CD4-positive, alpha-beta T cell treated with Interleukin-1 beta for 1 hour (primary cell): ENCODE measurements around the gene CYP1B1.
"Not testable (repeated sequence)": the region's sequence is repeated elsewhere in the genome, so short reads cannot be mapped to it uniquely, and the experiment has no call there.

Experiments
- DNase-seq, 2 donors: peaks; one replicate each; pipeline ENCODE4 v3.0.0-alpha.2; 2020 to 2022

Gene CYP1B1

GRCh38 chr2:38098421-38099098, 22.6 kb upstream of the CYP1B1 start:
- no peak for DNase-seq

DNA sequence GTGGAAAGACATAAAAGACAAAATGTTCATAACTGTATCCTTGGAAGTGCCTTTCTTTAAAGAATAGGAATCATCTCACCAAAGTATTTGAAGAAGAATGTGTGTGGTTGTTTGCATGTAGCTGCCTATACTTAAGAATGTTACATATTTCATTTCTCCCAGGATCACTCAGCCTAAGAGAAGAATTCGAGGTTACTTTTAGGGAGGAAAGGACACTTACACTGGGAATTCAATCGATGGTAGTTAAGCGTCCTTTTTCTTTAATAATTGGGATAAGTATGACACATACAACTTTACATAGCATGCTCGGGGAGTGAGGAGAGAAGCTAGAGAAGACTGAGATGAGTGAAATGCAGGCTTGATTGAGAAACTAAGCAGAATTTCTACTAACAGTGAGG, 22.0 kb upstream of the CYP1B1 start:
- DNase-seq = no peak

GRCh38 chr2:38097258-38097987, 21.5 kb upstream of the CYP1B1 start:
- DNase-seq = no peak

DNA sequence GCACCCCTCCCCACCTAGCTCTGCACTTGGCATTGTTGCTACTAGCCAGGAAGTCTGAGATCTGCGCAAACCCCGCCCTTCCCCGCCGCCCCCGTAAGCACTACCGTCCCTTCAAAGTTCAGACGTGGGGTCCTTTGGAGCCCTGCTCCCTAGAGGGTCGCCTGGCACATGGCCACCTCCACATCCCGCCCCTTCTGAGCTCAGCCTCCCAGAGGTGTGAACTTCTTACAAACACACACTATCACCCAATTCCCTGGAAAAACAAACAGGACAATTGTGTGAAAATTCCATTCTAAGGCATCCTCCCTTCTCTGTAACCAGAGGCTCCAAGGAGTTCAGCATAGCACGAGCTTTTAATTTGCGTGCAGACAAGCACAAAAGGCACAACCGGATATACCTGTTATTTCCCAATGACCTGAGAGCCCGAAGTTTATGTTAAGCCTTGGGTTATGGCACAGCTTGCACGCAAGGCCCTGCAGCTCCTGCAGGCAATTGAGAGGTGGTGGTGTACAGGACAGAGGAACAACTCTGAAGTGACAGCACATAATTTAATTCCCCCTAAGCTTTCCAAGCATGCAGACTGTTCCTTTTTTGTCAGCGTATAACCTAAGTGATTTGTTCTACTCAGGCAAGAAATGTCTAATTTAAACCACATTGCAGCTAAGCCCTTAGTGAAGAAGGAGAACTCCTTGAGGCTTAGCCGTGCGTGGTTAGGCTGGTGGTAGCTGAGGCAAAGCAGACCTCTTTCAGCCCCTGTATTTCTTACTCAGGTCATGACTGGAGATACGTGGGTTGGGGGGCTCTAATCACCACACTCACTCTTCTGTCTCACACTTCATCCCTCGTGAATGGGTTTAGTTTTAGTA, 20.3 kb upstream of the CYP1B1 start:
- no peak for DNase-seq

DNA sequence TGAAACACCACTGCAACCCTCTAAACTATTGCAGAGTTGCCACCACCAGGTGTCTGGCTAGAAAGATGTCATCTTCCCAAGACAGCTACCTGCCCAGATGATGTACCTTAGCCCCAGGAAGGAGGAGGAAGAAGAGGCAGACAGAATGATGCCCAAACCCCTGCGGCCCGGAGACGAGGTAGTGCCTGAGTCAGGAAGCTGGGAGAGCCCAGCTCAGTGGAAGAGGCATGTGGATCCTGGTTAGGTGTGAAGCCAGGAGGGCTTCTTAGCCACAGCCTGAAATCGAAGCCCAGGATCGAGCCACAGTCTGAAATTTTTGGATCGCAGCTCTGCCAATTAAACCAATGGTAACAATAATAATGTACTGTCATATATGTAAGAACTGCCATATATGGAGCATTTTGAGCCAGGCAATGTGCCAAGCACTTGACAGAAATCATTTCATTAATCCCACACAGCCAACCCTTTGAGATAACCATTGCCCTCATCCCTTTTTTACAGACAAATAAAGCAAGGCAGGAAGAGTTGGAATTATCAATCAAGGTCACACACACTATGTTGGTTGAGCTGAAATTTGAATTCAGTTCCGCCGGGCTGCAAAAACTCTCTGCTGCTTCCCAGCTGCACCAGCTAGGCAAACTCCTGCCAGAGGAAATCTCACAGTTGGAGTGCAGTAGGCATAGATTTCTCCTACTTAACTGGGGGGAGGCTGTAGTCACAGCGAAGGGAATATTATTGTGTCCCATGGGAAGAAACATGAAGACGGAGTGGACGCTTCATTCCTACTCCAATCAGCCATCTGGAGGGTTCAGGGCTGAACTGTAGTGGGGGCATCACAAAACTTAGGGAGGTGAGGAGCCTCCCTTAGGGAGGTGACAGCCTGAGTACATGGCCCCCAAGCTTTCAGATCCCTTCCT, 19.4 kb upstream of the CYP1B1 start:
- DNase-seq = no peak

- DNase-seq = no peak
These were observed 17.7 kb upstream of the CYP1B1 start for GRCh38 chr2:38093527-38094165.

DNA sequence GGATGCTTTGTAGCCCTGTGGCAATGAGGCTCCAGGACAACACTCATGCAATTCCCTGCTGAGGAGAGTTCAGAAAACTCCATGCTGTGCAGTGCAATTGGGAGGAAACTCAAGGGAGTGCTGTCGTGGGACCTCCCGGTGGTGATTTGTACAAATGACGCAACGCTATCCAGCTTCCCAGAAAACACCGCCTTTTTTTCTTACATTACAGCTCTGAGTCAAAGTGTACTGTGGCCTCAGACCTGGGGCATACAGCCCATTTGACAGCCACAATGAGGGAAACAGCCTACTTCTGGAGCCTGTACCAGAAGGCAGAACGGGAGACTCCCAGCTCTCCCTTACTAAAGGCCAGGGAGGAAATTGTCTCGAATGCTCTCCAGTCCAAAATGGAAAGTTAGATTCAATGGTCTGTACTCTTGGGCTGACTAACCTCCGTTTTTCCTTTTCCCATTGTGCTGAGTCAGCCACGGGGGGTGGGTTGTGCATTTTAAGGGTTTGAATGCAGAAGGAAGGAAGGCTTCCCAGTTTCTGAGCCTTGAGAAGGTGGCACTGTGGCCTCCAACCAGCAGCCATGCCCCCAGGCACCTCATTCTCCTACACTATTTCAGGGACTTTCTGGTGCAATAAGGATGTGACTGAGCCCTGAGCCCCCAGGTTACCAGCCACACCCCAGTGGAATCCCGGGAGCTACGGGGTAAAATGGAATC, 16.4 kb upstream of the CYP1B1 start:
- no peak for DNase-seq

GRCh38 chr2:38091760-38092159, 15.8 kb upstream of the CYP1B1 start:
- no peak for DNase-seq

DNA sequence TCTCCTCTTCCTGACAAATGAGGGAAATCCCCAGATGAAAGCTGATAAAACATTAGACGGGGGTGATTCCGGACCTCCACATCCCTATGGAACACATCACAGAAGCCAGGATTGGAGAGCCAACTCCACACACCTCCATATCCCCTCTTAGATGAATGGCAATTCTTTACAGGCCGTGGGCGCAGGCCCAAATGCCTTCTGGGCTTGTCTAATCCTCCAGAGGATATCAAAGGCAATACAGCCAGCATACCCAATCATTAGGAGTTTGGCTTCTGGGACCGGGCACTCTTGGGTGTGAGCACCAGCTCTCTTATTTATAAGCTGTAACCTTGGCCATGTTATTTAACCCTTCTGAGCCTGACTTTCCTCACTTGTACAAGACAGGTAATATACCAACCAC, 15.0 kb upstream of the CYP1B1 start:
- no peak for DNase-seq

- not testable (repeated sequence) for DNase-seq
These were observed 14.3 kb upstream of the CYP1B1 start for GRCh38 chr2:38090212-38090611.

DNA sequence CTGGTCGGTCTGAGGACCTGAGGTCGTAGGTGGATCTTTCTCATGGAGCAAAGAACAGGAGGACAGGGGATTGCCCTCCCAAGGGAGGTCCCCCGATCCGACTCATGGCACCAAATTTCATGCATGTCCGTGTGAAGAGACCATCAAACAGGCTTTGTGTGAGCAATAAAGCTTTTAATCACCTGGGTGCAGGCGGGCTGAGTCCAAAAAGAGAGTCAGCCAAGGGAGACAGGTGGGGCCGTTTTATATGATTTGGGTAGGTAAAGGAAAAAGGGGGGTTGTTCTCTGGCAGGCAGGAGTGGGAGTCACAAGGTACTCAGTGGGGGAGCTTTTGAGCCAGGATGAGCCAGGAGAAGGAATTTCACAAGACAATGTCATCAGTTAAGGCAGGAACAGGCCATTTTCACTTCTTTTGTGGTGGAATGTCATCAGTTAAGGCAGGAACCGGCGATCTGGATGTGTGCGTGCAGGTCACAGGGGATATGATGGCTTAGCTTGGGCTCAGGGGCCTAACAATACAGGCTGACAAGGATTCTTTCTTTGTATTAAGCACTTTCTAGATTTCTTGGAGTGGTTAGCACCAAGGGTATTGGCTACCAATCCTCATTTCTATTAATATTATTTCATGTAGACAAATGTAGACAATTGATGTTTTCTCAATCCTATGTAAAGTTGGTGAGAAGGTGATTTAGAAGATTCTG, 10.2 kb upstream of the CYP1B1 start:
- not testable (repeated sequence) for DNase-seq

GRCh38 chr2:38084556-38084955, 8.6 kb upstream of the CYP1B1 start:
- DNase-seq = not testable (repeated sequence)

DNA sequence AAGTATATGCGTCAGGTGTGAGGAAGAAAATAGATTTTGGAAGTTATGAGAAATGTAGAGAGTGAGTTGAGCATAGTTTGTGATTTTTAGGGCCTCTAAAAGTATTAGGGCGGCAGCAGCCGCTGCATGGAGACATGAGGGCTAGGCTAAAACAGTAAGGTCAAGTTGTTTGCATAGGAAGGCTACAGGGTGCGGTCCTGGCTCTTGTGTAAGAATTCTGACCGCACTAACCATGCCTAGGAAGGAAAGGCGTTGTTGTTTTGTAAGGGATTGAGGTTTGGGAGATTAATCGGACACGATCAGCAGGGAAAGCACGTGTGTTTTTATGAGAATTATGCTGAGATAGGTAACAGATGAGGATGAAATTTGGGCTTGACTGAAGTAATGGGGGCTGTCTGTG, 6.8 kb upstream of the CYP1B1 start:
- DNase-seq = not testable (repeated sequence)

GRCh38 chr2:38080346-38080745, 4.4 kb upstream of the CYP1B1 start:
- DNase-seq = no peak

- DNase-seq = no peak
These were observed 3.4 kb upstream of the CYP1B1 start for GRCh38 chr2:38079116-38080052.

GRCh38 chr2:38077431-38077769, 1.4 kb upstream of the CYP1B1 start:
- no peak for DNase-seq

- DNase-seq = peak in 1 of 2 donors; percentile 38
These were observed 919 bp upstream of the CYP1B1 start for GRCh38 chr2:38076710-38077430.

- peak in 1 of 2 donors; percentile 41 for DNase-seq
These were observed 280 bp upstream of the CYP1B1 start for GRCh38 chr2:38076152-38076709.
